Choroid plexus epithelial cell (primary cell): Measurements from ENCODE around the gene PAM16.

Experiments used
- DNase-seq: peaks from one replicate; pipeline ENCODE4 v3.0.0-alpha.2; 2010; ENCODE audit warnings: low read depth
- H3K4me3 ChIP-seq: 2 replicates; pipeline ENCODE4 v1.5.1; 2011; ENCODE audit warnings: low read depth, mild to moderate bottlenecking, control low read depth, low read length, moderate library complexity
- TF ChIP-seq, protein P1 (sequence below): conservative IDR thresholded peaks from 2 replicates; pipeline ENCODE4 v1.5.1; 2011; ENCODE audit warnings: low read depth, mild to moderate bottlenecking, control low read depth, inconsistent platforms, low read length, moderate library complexity

PAM16 gene

GRCh38 chr16:4372578-4373355 is 21.6 kb upstream of the PAM16 start:
- peak overlapping the region; percentile 80 for H3K4me3 ChIP-seq
- no peak for DNase-seq
- TF ChIP-seq, protein P1, sequence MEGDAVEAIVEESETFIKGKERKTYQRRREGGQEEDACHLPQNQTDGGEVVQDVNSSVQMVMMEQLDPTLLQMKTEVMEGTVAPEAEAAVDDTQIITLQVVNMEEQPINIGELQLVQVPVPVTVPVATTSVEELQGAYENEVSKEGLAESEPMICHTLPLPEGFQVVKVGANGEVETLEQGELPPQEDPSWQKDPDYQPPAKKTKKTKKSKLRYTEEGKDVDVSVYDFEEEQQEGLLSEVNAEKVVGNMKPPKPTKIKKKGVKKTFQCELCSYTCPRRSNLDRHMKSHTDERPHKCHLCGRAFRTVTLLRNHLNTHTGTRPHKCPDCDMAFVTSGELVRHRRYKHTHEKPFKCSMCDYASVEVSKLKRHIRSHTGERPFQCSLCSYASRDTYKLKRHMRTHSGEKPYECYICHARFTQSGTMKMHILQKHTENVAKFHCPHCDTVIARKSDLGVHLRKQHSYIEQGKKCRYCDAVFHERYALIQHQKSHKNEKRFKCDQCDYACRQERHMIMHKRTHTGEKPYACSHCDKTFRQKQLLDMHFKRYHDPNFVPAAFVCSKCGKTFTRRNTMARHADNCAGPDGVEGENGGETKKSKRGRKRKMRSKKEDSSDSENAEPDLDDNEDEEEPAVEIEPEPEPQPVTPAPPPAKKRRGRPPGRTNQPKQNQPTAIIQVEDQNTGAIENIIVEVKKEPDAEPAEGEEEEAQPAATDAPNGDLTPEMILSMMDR = no peak

GRCh38 chr16:4372001-4372577 is 21.0 kb upstream of the PAM16 start:
- no peak for DNase-seq
- TF ChIP-seq, protein P1 = no peak
- H3K4me3 ChIP-seq = peak overlapping the region; percentile 80

- TF ChIP-seq, protein P1 = no peak
- DNase-seq = peak; percentile 76
- peak within 1 kb of the TSS; percentile 80 for H3K4me3 ChIP-seq
Measured at GRCh38 chr16:4371357-4372000, 20.4 kb upstream of the PAM16 start, which contains the start of gene VASN. Gene VASN, plus strand, starts transcription at chr16:4371848. Its CDS starts 9,030 bp downstream, at chr16:4380878.

DNA sequence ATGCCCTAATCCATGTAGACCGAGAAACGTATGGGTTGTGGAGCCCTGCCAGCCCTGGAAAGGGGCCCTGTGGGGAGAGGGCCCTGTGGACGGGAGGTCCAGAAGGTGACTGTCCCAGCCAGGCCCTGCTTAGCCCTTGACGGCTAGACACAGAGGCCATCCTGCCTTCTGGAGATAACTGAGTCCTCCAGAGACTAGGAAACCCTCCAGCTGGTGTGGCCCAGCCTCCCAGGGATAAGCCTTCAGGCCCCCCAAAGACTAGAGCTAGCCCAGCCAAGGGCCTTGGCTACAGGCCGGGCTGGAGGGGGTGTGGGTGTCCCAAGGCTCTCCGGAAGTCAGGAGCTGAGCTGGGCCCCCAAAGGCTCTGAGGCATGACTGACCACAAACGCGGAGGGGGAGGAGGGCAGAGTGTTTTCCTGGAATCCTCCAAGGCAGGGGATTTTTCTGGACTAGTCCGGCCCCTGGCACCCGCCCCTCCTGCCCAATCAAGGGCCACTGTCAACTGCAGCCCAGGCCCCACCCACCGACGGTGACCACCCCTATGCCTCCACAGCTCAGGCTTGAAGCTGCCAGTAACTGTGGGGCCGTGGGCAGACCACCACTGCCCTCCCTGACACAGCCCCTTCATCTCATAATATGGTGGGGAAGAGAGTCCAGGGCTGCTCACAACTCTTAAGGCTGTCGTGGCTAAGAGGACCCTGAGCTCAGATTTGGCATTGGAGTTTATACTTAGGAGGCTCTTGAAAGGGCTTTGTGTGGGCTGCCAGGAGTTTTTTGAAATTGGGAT is 19.6 kb upstream of the PAM16 start:
- peak; percentile 84 for DNase-seq
- no peak overlapping the region for H3K4me3 ChIP-seq
- TF ChIP-seq, protein P1 = no peak

- H3K4me3 ChIP-seq = no peak overlapping the region
- TF ChIP-seq, protein P1 = no peak
- no peak for DNase-seq
Measured at GRCh38 chr16:4370151-4370550, 19.0 kb upstream of the PAM16 start.

- no peak overlapping the region for H3K4me3 ChIP-seq
- TF ChIP-seq, protein P1 = no peak
- no peak for DNase-seq
Measured at GRCh38 chr16:4369007-4369733, 18.0 kb upstream of the PAM16 start.
